Astrocyte of the spinal cord (primary cell): ENCODE data around the gene NAT9.

Experiments used
- DNase-seq: peaks from one replicate; pipeline ENCODE4 v3.0.0; 2011; ENCODE audit warnings: low read depth, low spot score
- H3K4me3 ChIP-seq: 2 replicates; pipeline ENCODE4 v1.5.1; 2011; ENCODE audit warnings: low read depth, mild to moderate bottlenecking, low read length, moderate library complexity
- CTCF ChIP-seq: IDR thresholded peaks from 2 replicates; pipeline ENCODE4 v1.5.1; 2012; ENCODE audit warnings: low read depth, mild to moderate bottlenecking, low read length, inconsistent platforms
- in situ Hi-C: cut with HindIII; loops from 2 replicates; pipeline ENCODE4 v1.10.0; 2017; ENCODE audit warnings: low sequenced_read_pairs

Gene NAT9

GRCh38 chr17:74754832-74755231 is 21.3 kb downstream of the NAT9 start:
- in situ Hi-C loops: no loop called here
- TF ChIP-seq CTCF: no peak
- H3K4me3 ChIP-seq: no peak overlapping the region
- DNase-seq: no peak

- in situ Hi-C loops: no loop called here
- no peak for TF ChIP-seq CTCF
- no peak overlapping the region for H3K4me3 ChIP-seq
- DNase-seq: no peak
Observed at GRCh38 chr17:74752822-74753401, 23.2 kb downstream of the NAT9 start.

- no peak for DNase-seq
- no peak for TF ChIP-seq CTCF
- H3K4me3 ChIP-seq: no peak overlapping the region
- in situ Hi-C loops: no loop called here
Observed at GRCh38 chr17:74752415-74752814, 23.7 kb downstream of the NAT9 start.

- TF ChIP-seq CTCF: no peak
- no peak for DNase-seq
Observed at GRCh38 chr17:74750327-74751069, 25.6 kb downstream of the NAT9 start.

GRCh38 chr17:74750039-74750326 is 26.2 kb downstream of the NAT9 start:
- DNase-seq: no peak
- TF ChIP-seq CTCF: no peak
- in situ Hi-C loops: no loop called here
- peak overlapping the region; percentile 72 for H3K4me3 ChIP-seq

More at GRCh38 chr17:74750327-74751069, 25.6 kb downstream of the NAT9 start:
- in situ Hi-C loops: no loop called here
- H3K4me3 ChIP-seq: peak overlapping the region; percentile 72

GRCh38 chr17:74749279-74750038 is 26.7 kb downstream of the NAT9 start:
- in situ Hi-C loops: no loop called here
- peak; percentile 25 for DNase-seq
- H3K4me3 ChIP-seq: peak overlapping the region; percentile 72
- TF ChIP-seq CTCF: no peak
